Activated CD4-positive, alpha-beta T cell treated with anti-CD3 and anti-CD28 coated beads, Interleukin-2, Interleukin-6, amounts not matched to agents 100 ng/mL and 50 ng/mL, durations not matched to agents 16 hours and 8 hours (primary cell): ENCODE measurements around the gene C19orf25.

Source experiments
- DNase-seq: peaks from one replicate; pipeline ENCODE4 v3.0.0-alpha.2; 2020

The C19orf25 gene

DNA sequence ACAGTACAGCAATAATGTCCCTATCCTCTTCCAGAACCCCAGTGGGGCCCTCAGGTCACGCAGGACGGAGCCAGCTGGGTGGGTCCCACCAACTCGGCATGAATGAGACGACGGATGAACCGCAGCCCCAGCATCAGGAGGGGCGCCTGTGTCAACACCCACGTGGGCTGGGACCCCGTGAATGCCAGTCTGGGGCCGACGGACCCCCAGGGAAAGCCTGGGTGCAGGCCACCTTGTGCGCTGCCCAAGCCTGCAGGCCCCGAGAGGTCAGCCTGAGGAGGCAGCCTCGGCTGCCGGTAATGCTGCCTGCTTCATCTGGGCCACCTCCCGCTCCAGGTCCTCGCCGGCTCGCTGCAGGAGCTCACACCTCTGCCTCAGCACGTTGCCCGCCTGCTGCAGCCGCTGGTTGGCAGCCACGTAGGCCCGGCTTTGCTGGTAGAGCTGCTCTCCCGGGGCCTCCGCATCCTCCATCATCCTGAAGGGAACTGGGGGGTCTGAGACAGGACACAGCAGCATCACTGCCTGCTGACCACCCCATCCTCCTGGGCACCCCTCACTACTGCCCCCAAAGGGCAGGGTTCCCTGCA lies 4.2 kb downstream of the C19orf25 start:
- DNase-seq, result no peak

DNA sequence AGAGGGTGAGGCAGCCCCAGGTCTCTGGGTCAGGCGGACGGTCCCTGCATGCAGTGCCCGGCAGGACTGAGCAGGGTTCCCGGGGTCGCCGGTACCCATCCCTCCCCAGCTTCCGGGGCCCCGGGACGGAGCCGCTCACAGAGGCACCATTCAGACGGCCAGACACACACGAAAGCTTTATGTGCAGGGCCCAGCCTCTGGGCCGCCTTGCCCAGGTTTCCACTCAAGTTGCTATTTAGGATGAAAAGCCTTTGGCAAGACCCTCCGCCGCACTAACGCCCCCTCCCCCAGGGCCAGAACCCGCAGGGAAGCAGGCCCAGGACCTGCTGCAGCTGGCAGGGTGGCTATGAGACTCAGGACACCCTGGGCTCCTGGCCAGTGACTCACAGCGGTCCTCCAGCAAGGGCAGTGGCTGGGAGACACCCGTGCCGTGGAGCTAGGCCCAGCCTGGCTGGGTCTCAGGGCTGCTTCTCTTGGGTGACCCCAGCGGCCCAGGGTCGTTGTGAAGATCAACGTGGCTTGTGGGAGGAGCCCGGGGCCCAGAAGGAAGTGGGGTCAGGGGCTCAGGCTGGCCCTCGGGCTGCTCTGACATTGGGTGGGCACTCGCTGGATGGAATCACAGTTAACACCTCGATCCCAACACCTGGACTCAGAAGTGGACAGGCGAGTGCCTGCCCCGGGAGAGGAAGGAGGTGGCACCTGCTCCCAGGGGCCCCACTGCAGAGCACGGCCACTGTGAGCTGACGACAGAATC lies 4.8 kb downstream of the C19orf25 start:
- no peak for DNase-seq

DNA sequence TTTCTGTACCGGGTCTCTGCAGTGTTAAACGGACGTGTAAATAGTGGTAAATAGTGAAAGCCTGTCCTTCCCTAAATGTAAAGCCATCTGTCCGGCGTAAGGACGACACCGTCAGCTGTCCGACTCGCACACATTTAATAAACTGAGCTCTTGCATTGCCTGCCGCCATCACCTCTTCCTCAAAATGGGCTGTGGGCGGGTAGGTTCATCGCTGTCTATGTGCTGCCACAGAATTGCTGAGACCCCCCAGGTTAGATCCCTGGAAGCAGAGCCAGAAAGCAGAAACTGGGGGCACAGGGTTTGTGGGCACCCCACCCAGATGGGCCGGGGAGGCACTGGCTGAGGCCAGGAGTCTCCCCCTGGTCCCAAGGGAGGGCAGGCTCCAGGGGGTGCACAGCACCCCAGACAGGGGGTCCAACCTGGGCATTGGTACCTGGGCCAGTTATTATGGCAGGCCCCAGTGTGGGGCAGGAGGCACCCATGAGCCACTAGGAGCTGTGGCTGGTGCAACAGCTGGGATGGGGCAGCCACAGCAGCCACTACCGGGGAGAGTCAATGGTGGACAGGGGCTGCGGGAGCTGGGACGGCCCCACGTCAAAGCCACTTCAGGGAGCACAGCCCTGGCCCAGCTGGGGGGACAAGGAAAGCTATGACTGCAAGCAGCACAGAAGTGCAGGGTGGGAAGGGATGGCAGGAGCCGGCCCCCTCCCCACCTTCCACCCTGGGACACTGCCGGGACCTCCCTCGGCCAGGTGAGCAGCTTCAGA lies 5.7 kb downstream of the C19orf25 start:
- no peak for DNase-seq

DNA sequence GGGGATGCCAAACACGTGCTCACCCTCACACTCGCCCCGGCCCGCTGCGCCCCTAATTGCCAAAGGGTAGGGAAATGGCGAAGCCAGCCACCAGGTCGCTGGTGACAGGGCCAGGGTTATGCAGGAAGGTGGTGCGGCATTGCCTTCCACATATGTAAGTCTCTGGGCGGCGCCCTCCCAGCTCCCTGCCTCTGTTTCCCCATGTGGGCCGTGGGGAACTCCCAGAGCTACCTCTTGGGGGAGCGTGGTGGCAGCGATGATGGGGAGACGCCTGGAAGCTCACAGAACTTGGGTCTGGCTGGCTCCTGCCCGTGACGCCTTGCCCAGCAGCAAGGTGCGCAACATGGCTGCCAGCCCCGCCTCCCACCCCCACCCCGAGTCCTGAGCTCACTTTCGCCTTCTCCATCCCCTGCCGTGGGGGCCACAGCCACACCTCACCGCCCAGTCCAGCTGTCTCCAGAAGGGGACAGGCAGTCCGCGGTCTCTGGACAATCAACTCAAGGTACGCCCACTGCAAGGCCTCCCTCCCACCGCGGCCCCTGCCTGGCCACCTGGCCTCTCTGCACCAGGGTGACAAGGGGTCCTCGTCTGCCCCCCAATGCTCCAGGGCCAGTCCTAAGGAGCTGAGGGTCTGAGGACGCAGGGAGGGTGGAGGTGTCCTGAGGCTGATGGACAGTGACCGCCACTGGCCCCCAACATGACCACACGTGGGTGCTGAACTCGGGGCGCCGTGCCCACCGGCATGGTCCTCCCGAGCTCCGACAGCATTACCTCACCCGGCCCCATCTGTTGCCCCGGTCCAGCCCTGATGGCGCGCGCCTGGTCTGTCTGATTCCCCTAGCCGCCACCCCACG lies 6.6 kb downstream of the C19orf25 start:
- DNase-seq, result no peak

DNA sequence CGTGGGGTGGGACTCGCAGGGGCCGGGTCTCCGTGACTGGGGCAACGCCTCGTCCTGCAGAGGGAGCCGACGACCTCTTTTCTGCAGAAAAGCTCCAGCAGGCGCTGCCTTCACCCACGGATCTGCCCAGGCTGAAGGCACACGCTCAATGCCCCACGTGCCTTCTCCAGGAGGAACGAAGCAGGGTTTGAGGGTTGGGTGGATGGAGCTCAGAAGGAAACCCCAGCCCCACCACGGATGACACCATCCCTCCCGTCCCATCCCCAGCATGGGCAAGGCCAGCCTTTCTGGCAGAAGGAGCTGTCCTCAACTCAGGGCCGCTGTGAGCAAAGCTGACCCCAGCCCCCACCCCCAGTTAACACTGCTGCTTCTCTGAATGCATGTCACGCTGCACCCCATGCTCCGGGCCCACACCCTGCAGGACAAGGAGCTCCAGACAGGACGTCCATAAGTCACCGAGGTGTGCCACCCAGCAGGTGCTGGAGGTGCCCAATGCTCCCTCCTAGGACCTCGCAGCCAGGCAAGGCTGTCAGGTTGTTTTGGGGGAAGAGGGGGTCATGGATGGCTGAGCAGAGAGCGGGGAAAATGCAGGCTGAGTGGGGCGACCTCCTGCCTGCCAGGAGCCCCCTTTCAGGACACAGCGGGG lies 7.4 kb downstream of the C19orf25 start:
- no peak for DNase-seq

DNA sequence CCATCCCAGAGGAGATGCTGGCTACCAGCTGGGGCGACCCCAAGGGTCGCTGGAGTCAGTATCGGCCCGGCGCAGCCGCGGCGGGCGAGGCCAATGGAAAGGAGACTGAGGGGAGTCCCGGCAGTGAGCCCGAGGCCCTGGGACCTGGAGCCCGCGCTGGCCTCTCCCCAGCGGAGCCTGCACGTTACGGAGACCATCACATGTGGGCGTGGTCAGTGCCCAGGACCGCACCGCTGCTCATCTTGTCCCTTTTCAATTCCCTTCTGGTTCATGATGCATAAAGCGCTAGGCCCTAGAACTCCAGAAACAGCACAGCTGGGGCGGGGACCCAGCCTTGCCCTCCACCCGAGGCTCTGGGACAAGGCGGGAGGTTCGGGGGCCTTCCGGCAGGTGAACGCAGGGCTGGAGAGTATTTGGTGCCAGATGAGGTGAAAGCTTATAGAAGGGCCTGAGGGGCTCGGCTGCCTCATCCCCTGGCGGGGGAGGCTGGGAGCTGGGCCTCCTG lies 8.0 kb downstream of the C19orf25 start:
- DNase-seq, result peak; percentile 40

DNA sequence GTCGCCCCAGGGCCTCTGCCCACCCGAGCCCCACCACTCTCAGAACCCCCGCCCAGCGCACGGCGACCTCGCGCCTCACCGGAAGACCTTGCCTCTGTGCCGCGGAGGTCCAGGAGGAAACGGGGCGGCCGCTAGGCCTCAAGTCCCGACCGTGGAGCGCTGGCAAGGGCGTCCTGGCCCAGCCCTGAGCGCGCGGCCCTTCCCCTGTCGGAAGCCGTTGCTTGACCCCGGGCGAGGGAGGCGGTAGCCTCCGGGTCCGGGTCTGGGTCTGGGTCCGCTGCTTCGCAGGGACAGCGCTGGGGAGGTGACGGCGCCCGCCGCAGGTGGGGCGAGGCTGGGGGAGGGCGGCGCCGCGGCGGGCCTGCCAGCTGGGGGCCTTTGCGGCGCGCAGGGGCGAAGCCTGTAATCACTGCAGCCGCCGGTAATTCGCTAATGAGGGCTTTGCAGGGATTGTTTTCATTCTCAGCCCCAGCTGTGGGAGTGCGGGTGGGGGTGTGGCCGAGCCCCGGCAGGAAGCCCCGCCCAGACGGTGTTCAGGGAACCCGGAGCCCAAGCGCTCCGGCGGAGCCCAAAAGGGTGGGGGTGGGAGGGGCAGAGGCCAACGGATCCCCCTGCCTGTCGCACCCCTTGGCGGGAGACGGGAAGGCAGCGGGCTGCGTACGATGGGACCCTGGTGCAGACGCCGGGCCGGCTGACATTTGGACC lies 8.6 kb downstream of the C19orf25 start:
- peak; percentile 77 for DNase-seq

DNA sequence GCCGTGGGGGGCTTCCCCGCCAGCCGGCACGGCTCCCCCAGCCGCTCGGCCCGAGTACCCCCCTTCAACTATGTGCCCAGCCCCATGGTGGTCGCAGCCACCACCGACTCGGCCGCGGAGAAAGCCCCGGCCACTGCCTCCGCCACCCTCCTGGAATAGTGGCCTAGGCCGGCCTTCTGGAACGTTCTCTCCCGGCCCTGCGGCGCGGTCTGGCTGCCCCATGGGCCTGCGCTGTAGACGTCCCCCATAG lies 9.0 kb downstream of the C19orf25 start:
- DNase-seq, result no peak

DNA sequence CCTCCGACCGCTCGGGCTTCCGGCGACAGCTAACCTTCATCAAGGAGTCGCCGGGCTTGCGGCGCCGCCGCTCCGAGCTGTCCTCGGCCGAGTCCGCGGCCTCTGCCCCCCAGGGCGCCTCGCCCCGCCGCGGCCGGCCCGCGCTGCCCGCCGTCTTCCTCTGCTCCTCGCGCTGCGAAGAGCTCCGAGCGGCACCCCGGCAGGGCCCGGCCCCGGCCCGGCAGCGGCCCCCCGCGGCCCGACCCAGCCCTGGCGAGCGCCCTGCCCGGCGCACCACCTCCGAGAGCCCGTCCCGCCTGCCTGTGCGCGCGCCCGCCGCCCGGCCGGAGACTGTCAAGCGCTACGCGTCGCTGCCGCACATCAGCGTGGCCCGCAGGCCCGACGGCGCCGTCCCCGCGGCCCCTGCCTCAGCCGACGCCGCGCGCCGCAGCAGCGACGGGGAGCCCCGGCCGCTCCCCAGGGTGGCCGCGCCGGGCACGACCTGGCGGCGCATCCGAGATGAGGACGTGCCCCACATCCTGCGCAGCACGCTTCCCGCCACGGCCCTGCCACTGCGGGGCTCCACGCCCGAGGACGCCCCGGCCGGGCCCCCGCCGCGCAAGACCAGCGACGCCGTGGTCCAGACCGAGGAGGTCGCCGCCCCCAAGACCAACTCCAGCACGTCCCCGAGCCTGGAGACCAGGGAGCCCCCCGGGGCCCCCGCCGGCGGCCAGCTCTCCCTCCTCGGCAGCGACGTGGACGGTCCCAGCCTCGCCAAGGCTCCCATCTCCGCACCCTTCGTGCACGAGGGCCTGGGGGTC lies 9.6 kb downstream of the C19orf25 start:
- peak; percentile 49 for DNase-seq

DNA sequence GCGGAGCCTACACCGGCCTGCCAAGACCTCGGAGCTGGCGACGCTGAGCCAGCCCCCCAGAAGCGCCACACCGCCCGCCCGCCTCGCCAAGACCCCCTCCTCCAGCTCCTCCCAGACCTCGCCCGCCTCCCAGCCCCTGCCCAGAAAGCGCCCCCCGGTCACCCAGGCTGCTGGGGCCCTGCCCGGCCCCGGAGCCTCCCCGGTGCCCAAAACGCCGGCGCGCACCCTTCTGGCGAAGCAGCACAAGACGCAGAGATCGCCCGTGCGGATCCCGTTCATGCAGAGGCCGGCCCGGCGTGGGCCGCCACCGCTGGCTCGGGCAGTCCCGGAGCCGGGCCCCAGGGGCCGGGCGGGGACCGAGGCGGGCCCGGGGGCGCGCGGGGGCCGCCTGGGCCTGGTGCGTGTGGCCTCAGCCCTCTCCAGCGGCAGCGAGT lies 10.2 kb downstream of the C19orf25 start:
- DNase-seq, result peak; percentile 60

DNA sequence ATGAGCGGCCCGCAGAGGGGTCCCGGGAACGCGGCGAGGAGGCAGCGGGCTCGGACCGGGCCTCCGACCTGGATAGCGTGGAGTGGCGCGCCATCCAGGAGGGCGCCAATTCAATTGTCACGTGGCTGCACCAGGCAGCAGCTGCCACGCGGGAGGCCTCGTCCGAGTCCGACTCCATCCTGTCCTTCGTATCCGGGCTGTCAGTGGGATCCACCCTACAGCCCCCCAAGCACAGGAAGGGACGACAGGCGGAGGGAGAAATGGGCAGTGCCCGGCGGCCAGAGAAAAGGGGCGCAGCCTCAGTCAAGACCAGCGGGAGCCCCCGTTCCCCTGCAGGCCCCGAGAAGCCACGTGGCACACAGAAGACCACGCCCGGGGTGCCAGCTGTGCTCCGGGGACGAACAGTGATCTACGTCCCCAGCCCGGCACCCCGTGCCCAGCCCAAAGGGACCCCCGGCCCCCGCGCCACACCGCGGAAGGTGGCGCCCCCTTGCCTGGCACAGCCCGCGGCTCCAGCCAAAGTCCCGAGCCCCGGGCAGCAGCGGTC lies 10.7 kb downstream of the C19orf25 start:
- DNase-seq, result no peak

DNA sequence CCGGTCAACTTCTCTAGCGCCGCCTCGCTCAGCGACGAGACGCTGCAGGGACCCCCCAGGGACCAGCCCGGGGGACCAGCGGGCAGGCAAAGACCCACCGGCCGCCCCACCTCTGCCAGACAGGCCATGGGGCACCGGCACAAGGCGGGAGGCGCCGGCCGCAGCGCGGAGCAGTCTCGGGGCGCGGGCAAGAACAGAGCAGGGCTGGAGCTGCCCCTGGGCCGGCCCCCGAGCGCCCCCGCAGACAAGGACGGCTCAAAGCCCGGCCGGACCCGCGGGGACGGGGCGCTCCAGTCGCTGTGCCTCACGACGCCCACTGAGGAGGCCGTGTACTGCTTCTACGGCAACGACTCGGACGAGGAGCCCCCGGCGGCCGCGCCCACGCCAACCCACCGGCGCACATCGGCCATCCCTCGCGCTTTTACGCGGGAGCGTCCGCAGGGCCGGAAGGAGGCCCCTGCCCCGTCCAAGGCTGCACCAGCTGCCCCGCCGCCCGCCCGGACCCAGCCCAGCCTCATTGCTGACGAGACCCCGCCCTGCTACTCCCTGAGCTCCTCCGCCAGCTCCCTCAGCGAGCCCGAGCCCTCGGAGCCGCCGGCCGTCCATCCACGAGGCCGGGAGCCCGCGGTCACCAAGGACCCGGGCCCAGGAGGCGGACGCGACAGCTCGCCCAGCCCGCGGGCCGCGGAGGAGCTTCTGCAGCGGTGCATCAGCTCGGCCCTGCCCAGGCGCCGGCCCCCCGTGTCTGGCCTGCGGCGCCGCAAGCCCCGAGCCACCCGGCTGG lies 11.3 kb downstream of the C19orf25 start:
- no peak for DNase-seq

DNA sequence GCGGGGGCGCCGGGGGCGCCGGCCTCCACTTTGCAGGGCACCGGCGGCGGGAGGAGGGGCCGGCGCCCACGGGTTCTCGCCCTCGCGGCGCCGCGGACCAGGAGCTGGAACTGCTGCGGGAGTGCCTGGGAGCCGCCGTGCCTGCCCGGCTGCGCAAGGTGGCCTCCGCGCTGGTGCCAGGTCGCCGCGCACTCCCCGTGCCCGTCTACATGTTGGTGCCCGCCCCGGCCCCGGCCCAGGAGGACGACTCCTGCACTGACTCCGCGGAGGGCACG lies 11.9 kb downstream of the C19orf25 start:
- no peak for DNase-seq

DNA sequence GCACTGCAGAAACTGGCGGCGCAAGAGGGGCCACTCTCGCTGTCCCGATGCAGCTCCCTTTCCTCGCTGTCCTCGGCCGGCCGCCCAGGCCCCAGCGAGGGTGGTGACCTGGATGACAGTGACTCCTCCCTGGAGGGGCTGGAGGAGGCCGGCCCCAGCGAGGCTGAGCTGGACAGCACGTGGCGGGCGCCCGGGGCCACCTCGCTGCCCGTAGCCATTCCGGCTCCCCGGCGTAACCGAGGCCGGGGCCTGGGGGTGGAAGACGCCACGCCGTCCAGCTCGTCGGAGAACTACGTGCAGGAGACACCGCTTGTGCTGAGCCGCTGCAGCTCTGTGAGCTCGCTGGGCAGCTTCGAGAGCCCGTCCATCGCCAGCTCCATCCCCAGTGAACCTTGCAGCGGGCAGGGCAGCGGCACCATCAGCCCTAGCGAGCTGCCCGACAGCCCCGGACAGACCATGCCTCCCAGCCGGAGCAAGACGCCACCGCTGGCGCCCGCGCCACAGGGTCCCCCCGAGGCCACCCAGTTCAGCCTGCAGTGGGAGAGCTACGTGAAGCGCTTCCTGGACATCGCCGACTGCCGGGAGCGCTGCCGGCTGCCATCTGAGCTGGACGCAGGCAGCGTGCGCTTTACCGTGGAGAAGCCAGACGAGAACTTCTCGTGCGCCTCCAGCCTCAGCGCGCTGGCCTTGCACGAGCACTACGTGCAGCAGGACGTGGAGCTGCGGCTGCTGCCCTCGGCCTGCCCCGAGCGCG lies 12.4 kb downstream of the C19orf25 start:
- no peak for DNase-seq

DNA sequence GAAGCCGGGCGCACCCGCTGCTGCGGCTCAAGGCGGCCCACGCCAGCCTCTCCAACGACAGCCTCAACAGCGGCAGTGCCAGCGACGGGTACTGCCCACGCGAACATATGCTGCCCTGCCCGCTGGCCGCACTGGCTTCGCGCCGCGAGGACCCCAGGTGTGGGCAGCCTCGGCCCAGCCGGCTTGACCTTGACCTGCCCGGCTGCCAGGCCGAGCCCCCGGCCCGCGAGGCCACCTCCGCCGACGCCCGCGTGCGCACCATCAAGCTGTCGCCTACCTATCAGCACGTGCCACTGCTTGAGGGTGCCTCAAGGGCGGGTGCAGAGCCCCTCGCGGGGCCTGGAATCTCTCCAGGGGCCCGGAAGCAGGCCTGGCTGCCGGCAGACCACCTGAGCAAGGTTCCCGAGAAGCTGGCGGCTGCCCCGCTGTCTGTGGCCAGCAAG lies 13.0 kb downstream of the C19orf25 start:
- DNase-seq, result no peak

DNA sequence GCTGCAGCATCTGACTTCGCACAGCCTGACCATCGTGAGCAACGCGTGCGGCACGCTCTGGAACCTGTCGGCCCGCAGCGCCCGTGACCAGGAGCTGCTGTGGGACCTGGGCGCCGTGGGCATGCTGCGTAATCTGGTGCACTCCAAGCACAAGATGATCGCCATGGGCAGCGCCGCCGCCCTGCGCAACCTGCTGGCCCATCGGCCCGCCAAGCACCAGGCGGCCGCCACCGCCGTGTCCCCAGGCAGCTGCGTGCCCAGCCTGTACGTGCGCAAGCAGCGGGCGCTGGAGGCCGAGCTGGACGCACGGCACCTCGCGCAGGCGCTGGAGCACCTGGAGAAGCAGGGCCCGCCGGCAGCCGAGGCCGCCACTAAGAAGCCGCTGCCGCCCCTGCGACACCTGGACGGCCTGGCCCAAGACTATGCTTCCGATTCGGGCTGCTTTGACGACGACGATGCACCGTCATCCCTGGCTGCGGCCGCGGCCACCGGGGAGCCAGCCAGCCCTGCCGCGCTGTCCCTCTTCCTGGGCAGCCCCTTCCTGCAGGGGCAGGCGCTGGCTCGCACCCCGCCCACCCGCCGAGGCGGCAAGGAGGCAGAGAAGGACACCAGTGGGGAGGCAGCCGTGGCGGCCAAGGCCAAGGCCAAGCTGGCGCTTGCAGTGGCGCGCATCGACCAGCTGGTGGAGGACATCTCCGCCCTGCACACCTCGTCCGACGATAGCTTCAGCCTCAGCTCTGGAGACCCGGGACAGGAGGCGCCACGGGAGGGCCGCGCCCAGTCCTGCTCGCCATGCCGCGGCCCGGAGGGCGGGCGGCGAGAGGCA lies 13.6 kb downstream of the C19orf25 start:
- DNase-seq, result peak; percentile 54

DNA sequence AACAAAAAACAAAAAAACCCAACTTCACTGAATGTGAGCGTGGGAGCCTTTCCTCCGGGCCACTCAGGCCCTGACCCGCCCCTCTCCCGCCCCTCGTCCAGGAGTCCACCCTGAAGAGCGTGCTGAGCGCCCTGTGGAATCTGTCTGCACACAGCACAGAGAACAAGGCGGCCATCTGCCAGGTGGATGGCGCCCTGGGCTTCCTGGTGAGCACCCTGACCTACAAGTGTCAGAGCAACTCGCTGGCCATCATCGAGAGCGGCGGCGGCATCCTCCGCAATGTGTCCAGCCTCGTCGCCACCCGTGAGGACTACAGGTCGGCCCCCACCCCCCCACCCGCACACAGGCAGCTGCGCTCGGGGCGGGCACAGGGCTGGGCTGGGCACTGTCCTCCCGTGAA lies 17.2 kb downstream of the C19orf25 start:
- no peak for DNase-seq
